Esophagus muscularis mucosa (tissue), 3 donors: ENCODE measurements around the gene NSA2.

Experiments
- POLR2A ChIP-seq: fragments of 450-650 bp; IDR thresholded peaks from one replicate; pipeline ENCODE4 v1.6.1; 2017; ENCODE audit warnings: antibody characterized with exemption, moderate library complexity, mild to moderate bottlenecking, low read depth
- TF ChIP-seq, protein P1 (sequence below), 3 experiments: fragments of 200-600 bp in 2 of 3; fragments of 450-650 bp in 1 of 3; sonication (generic) in 2 of 3; IDR thresholded peaks; one replicate each; pipeline ENCODE4 v1.5.1; 2017 to 2019; ENCODE audit warnings: antibody characterized with exemption in 3 of 3, mild to moderate bottlenecking in 2 of 3, moderate library complexity in 1 of 3

DNA sequence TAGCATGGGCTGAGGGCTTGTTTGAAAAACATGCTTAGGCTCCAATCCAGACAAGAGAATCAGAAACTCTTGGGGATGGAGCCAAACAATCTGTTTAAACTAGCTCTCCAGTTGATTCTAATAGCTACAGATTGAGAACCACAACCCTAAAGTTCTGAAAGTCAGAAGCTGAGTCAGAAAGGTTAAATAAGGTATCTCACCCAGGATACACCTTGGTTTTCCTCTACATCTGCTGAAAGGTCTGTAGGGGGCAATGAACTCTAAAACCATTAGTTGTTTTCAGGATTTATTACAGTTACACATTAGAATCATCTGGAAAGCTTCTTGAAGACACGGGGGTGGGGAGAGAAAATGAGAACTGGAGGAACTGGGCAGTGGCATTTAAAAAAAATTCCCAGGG lies 5.8 kb upstream of the NSA2 start:
- TF ChIP-seq, protein P1, sequence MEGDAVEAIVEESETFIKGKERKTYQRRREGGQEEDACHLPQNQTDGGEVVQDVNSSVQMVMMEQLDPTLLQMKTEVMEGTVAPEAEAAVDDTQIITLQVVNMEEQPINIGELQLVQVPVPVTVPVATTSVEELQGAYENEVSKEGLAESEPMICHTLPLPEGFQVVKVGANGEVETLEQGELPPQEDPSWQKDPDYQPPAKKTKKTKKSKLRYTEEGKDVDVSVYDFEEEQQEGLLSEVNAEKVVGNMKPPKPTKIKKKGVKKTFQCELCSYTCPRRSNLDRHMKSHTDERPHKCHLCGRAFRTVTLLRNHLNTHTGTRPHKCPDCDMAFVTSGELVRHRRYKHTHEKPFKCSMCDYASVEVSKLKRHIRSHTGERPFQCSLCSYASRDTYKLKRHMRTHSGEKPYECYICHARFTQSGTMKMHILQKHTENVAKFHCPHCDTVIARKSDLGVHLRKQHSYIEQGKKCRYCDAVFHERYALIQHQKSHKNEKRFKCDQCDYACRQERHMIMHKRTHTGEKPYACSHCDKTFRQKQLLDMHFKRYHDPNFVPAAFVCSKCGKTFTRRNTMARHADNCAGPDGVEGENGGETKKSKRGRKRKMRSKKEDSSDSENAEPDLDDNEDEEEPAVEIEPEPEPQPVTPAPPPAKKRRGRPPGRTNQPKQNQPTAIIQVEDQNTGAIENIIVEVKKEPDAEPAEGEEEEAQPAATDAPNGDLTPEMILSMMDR (IDR thresholded peaks at IDR 0.05) = no peak
- TF ChIP-seq POLR2A = no peak
